NK-92 (cell line): ENCODE data around the gene KIF13A.
"Not testable (repeated sequence)": the region's sequence is repeated elsewhere in the genome, so short reads cannot be mapped to it uniquely, and the experiment has no call there.

Experiments
- DNase-seq: peaks from one replicate; lab custom pipeline; 2025; ENCODE audit not compliant: unreplicated experiment; lab: John Stamatoyannopoulos, UW

Gene KIF13A

GRCh38 chr6:17999425-17999824, 12.0 kb upstream of the KIF13A start:
- DNase-seq, result no peak

GRCh38 chr6:17998442-17998841, 11.0 kb upstream of the KIF13A start:
- no peak for DNase-seq

GRCh38 chr6:17998003-17998402, 10.6 kb upstream of the KIF13A start:
- no peak for DNase-seq

- no peak for DNase-seq
Observed at GRCh38 chr6:17995414-17995813, 8.0 kb upstream of the KIF13A start.

- DNase-seq, result no peak
Observed at GRCh38 chr6:17994019-17994418, 6.6 kb upstream of the KIF13A start.

GRCh38 chr6:17988422-17988944, 1.0 kb upstream of the KIF13A start:
- DNase-seq, result no peak

- DNase-seq, result no peak
Observed at GRCh38 chr6:17987697-17988421, 424 bp upstream of the KIF13A start.

GRCh38 chr6:17986656-17987446, 584 bp downstream of the KIF13A start:
- DNase-seq, result no peak

GRCh38 chr6:17985934-17986655, 1.3 kb downstream of the KIF13A start:
- no peak for DNase-seq

- DNase-seq, result no peak
Observed at GRCh38 chr6:17984812-17985670, 2.4 kb downstream of the KIF13A start.

- no peak for DNase-seq
Observed at GRCh38 chr6:17984399-17984798, 3.0 kb downstream of the KIF13A start.

- DNase-seq, result no peak
Observed at GRCh38 chr6:17983730-17984129, 3.7 kb downstream of the KIF13A start.

- no peak for DNase-seq
Observed at GRCh38 chr6:17980329-17980728, 7.1 kb downstream of the KIF13A start.

GRCh38 chr6:17979479-17979878, 8.0 kb downstream of the KIF13A start:
- no peak for DNase-seq

GRCh38 chr6:17976258-17976657, 11.2 kb downstream of the KIF13A start:
- not testable (repeated sequence) for DNase-seq

GRCh38 chr6:17974570-17975368, 12.7 kb downstream of the KIF13A start:
- no peak for DNase-seq

- no peak for DNase-seq
Observed at GRCh38 chr6:17972978-17973622, 14.3 kb downstream of the KIF13A start.

GRCh38 chr6:17972074-17972952, 15.1 kb downstream of the KIF13A start:
- DNase-seq, result no peak
